ENCODE measurements around the gene GNA12. TPM values are rescaled to one million over a fixed set of nuclear protein-coding genes. Genes with fewer than 3 reads are reported as not detected.

The GNA12 gene
- total RNA-seq, 8 experiments from 2014 or later, result 9.7 to 33.3 (median 20.5) TPM

GRCh38 chr7:2830609-2831376, 13.3 kb downstream of the GNA12 start:
- H3K4me3 ChIP-seq, result no peak overlapping the region
- in situ Hi-C loops (cut with MboI; ENCODE audit: low pct_unique_long_range_greater_than_20kb in 2 of 9, low sequenced_read_pairs in 9 of 9, unreplicated experiment in 9 of 9), result no loop called here
- peaks cover 2 to 3% of the 10 kb centered on the region in 2 donors for H3K4me1 ChIP-seq (replicated peaks in 1 of 2)
- WGBS, 10 experiments, result 70 to 100% (median 93%) methylated on average over 2 to 6 of the region's 8 CpGs; no CpG with 5 or more reads in 1 of the 10 experiments
- no peak overlapping the region for H3K27ac ChIP-seq
- ATAC-seq (replicated peaks in 6 of 8), result no peak

GRCh38 chr7:2829040-2829439, 15.1 kb downstream of the GNA12 start:
- 40 to 100% (median 88%) methylated on average over 1 to 4 of the region's 5 CpGs; no CpG with 5 or more reads in 1 of the 10 experiments for WGBS, 10 experiments
- H3K4me3 ChIP-seq, result no peak overlapping the region
- H3K4me1 ChIP-seq (replicated peaks in 1 of 2), result peaks cover 19 to 20% of the 10 kb centered on the region in 2 donors
- no peak overlapping the region for H3K27ac ChIP-seq
- no peak for ATAC-seq (replicated peaks in 6 of 8)
- in situ Hi-C loops (cut with MboI; ENCODE audit: low pct_unique_long_range_greater_than_20kb in 2 of 9, low sequenced_read_pairs in 9 of 9, unreplicated experiment in 9 of 9), result no loop called here

- Histone ChIP-seq H3K4me3 (no peak overlapping the region), H3K4me1 (replicated peaks in 1 of 2) (peaks cover 30 to 31% of the 10 kb centered on the region in 2 donors), H3K27ac (no peak overlapping the region)
- WGBS, 10 experiments, result 37 to 100% (median 56%) methylated on average over 1 to 2 of the region's 2 CpGs; no CpG with 5 or more reads in 2 of the 10 experiments
- in situ Hi-C loops (cut with MboI; ENCODE audit: low pct_unique_long_range_greater_than_20kb in 2 of 9, low sequenced_read_pairs in 9 of 9, unreplicated experiment in 9 of 9), result no loop called here
- ATAC-seq (replicated peaks in 6 of 8), result peak in 1 of 8 experiments; percentile 38
Observed at GRCh38 chr7:2826771-2827170, 17.3 kb downstream of the GNA12 start.

GRCh38 chr7:2825559-2826227, 18.4 kb downstream of the GNA12 start:
- H3K4me1 ChIP-seq (replicated peaks in 1 of 2), result peaks cover 35 to 39% of the 10 kb centered on the region in 2 donors
- H3K27ac ChIP-seq, result peak overlapping the region in 1 of 2 donors; percentile 47
- 45 to 100% (median 78%) methylated on average over 2 to 16 of the region's 20 CpGs; no CpG with 5 or more reads in 1 of the 10 experiments for WGBS, 10 experiments
- ATAC-seq (replicated peaks in 6 of 8), result peak in 5 of 8 experiments; percentile 13 to 38 (median 20)
- in situ Hi-C loops (cut with MboI; ENCODE audit: low pct_unique_long_range_greater_than_20kb in 2 of 9, low sequenced_read_pairs in 9 of 9, unreplicated experiment in 9 of 9), result no loop called here
- peak overlapping the region in 1 of 5 donors; percentile 8 for H3K4me3 ChIP-seq

- H3K4me1 ChIP-seq (replicated peaks in 1 of 2), result peaks cover 35 to 39% of the 10 kb centered on the region in 2 donors
- peak in 7 of 8 experiments; percentile 33 to 84 (median 78) for ATAC-seq (replicated peaks in 6 of 8)
- 0 to 94% (median 33%) methylated on average over 1 to 7 of the region's 16 CpGs; no CpG with 5 or more reads in 1 of the 10 experiments for WGBS, 10 experiments
- H3K27ac ChIP-seq, result peak overlapping the region in 1 of 2 donors; percentile 47
- H3K4me3 ChIP-seq, result peak overlapping the region in 1 of 5 donors; percentile 8
- in situ Hi-C loops (cut with MboI; ENCODE audit: low pct_unique_long_range_greater_than_20kb in 2 of 9, low sequenced_read_pairs in 9 of 9, unreplicated experiment in 9 of 9), result no loop called here
Observed at GRCh38 chr7:2824678-2825461, 19.2 kb downstream of the GNA12 start.

- peak in 5 of 8 experiments; percentile 9 to 16 (median 11) for ATAC-seq (replicated peaks in 6 of 8)
- peaks cover 35 to 39% of the 10 kb centered on the region in 2 donors for H3K4me1 ChIP-seq (replicated peaks in 1 of 2)
- in situ Hi-C loops (cut with MboI; ENCODE audit: low pct_unique_long_range_greater_than_20kb in 2 of 9, low sequenced_read_pairs in 9 of 9, unreplicated experiment in 9 of 9), result no loop called here
- WGBS, 10 experiments, result 23 to 91% (median 57%) methylated on average over 1 to 9 of the region's 16 CpGs; no CpG with 5 or more reads in 4 of the 10 experiments
- peak overlapping the region in 1 of 2 donors; percentile 47 for H3K27ac ChIP-seq
- peak overlapping the region in 1 of 5 donors; percentile 2 for H3K4me3 ChIP-seq
Observed at GRCh38 chr7:2824026-2824677, 20.0 kb downstream of the GNA12 start.

- 79 to 100% (median 93%) methylated on average over 1 to 5 of the region's 5 CpGs; no CpG with 5 or more reads in 2 of the 10 experiments for WGBS, 10 experiments
- in situ Hi-C loops (cut with MboI; ENCODE audit: low pct_unique_long_range_greater_than_20kb in 2 of 9, low sequenced_read_pairs in 9 of 9, unreplicated experiment in 9 of 9), result no loop called here
- peaks cover 35 to 39% of the 10 kb centered on the region in 2 donors for H3K4me1 ChIP-seq (replicated peaks in 1 of 2)
Observed at GRCh38 chr7:2823130-2823529, 21.0 kb downstream of the GNA12 start.

GRCh38 chr7:2821842-2822507, 22.1 kb downstream of the GNA12 start:
- Histone ChIP-seq H3K4me3 (no peak overlapping the region), H3K4me1 (replicated peaks in 1 of 2) (peaks cover 35 to 39% of the 10 kb centered on the region in 2 donors), H3K27ac (no peak overlapping the region)
- in situ Hi-C loops (cut with MboI; ENCODE audit: low pct_unique_long_range_greater_than_20kb in 2 of 9, low sequenced_read_pairs in 9 of 9, unreplicated experiment in 9 of 9), result no loop called here
- ATAC-seq (replicated peaks in 6 of 8), result peak in 2 of 8 experiments; percentile 33 to 54
- WGBS, 10 experiments, result 35 to 94% (median 83%) methylated on average over 2 to 10 of the region's 10 CpGs; no CpG with 5 or more reads in 1 of the 10 experiments

More at GRCh38 chr7:2823130-2823529, 21.0 kb downstream of the GNA12 start:
- ATAC-seq (replicated peaks in 6 of 8), result no peak
- Histone ChIP-seq H3K4me3 (no peak overlapping the region), H3K27ac (no peak overlapping the region)

- Histone ChIP-seq H3K4me3 (no peak overlapping the region), H3K4me1 (replicated peaks in 1 of 2) (peaks cover 35 to 39% of the 10 kb centered on the region in 2 donors), H3K27ac (no peak overlapping the region)
- ATAC-seq (replicated peaks in 6 of 8), result peak; percentile 11 to 54 (median 33)
- WGBS, 10 experiments, result 10 to 90% (median 56%) methylated on average over 1 to 12 of the region's 12 CpGs
- in situ Hi-C loops (cut with MboI; ENCODE audit: low pct_unique_long_range_greater_than_20kb in 2 of 9, low sequenced_read_pairs in 9 of 9, unreplicated experiment in 9 of 9), result no loop called here
Observed at GRCh38 chr7:2821161-2821841, 22.8 kb downstream of the GNA12 start.

- H3K4me3 ChIP-seq, result no peak overlapping the region
- 35 to 100% (median 89%) methylated on average over 1 to 4 of the region's 4 CpGs; no CpG with 5 or more reads in 1 of the 10 experiments for WGBS, 10 experiments
- in situ Hi-C loops (cut with MboI; ENCODE audit: low pct_unique_long_range_greater_than_20kb in 2 of 9, low sequenced_read_pairs in 9 of 9, unreplicated experiment in 9 of 9), result no loop called here
- H3K4me1 ChIP-seq (replicated peaks in 1 of 2), result peaks cover 30 to 34% of the 10 kb centered on the region in 2 donors
- no peak overlapping the region for H3K27ac ChIP-seq
- peak in 2 of 8 experiments; percentile 42 to 78 for ATAC-seq (replicated peaks in 6 of 8)
Observed at GRCh38 chr7:2820508-2820934, 23.6 kb downstream of the GNA12 start.

- H3K27ac ChIP-seq, result no peak overlapping the region
- H3K4me1 ChIP-seq (replicated peaks in 1 of 2), result peaks cover 25 to 28% of the 10 kb centered on the region in 2 donors
- WGBS, 10 experiments, result 86 to 100% (median 96%) methylated on average over 1 to 16 of the region's 16 CpGs; no CpG with 5 or more reads in 1 of the 10 experiments
- H3K4me3 ChIP-seq, result no peak overlapping the region
- in situ Hi-C loops (cut with MboI; ENCODE audit: low pct_unique_long_range_greater_than_20kb in 2 of 9, low sequenced_read_pairs in 9 of 9, unreplicated experiment in 9 of 9), result no loop called here
- no peak for ATAC-seq (replicated peaks in 6 of 8)
Observed at GRCh38 chr7:2819954-2820397, 24.1 kb downstream of the GNA12 start.

Data from motor neuron (in vitro differentiated cells).